Measurements from ENCODE around the gene RPTOR.

RPTOR gene

GRCh38 chr17:80960797-80961452, 416.3 kb downstream of the RPTOR start:
- H3K27me3 ChIP-seq (ENCODE audit: control insufficient read depth, insufficient read depth, low read length) = no peaks in the 10 kb centered on the region
- H3K9me3 ChIP-seq (ENCODE audit: control insufficient read depth, low read length) = no peaks in the 10 kb centered on the region
- no peak overlapping the region for H3K4me3 ChIP-seq (ENCODE audit: low read length)
- H3K4me1 ChIP-seq (ENCODE audit: control insufficient read depth, insufficient read depth, low read length) = peaks cover 14% of the 10 kb centered on the region
- no peaks in the 10 kb centered on the region for H3K36me3 ChIP-seq (ENCODE audit: control insufficient read depth, insufficient read depth, low read length)
- H3K9ac ChIP-seq (ENCODE audit: low read length) = no peak overlapping the region

GRCh38 chr17:80961541-80962330, 417.1 kb downstream of the RPTOR start:
- Histone ChIP-seq H3K4me3 (ENCODE audit: low read length) (no peak overlapping the region), H3K36me3 (ENCODE audit: control insufficient read depth, insufficient read depth, low read length) (no peaks in the 10 kb centered on the region)

GRCh38 chr17:80962356-80963329, 418.0 kb downstream of the RPTOR start:
- H3K9ac ChIP-seq (ENCODE audit: low read length) = no peak overlapping the region
- H3K9me3 ChIP-seq (ENCODE audit: control insufficient read depth, low read length) = no peaks in the 10 kb centered on the region
- no peak overlapping the region for H3K4me3 ChIP-seq (ENCODE audit: low read length)
- H3K27me3 ChIP-seq (ENCODE audit: control insufficient read depth, insufficient read depth, low read length) = no peaks in the 10 kb centered on the region
- H3K4me1 ChIP-seq (ENCODE audit: control insufficient read depth, insufficient read depth, low read length) = peaks cover 14% of the 10 kb centered on the region
- H3K36me3 ChIP-seq (ENCODE audit: control insufficient read depth, insufficient read depth, low read length) = no peaks in the 10 kb centered on the region

More at GRCh38 chr17:80961541-80962330, 417.1 kb downstream of the RPTOR start:
- Histone ChIP-seq H3K4me1 (ENCODE audit: control insufficient read depth, insufficient read depth, low read length) (peaks cover 14% of the 10 kb centered on the region), H3K27me3 (ENCODE audit: control insufficient read depth, insufficient read depth, low read length) (no peaks in the 10 kb centered on the region), H3K9ac (ENCODE audit: low read length) (no peak overlapping the region), H3K9me3 (ENCODE audit: control insufficient read depth, low read length) (no peaks in the 10 kb centered on the region)

- no peaks in the 10 kb centered on the region for H3K27me3 ChIP-seq (ENCODE audit: control insufficient read depth, insufficient read depth, low read length)
- H3K36me3 ChIP-seq (ENCODE audit: control insufficient read depth, insufficient read depth, low read length) = no peaks in the 10 kb centered on the region
- H3K4me1 ChIP-seq (ENCODE audit: control insufficient read depth, insufficient read depth, low read length) = peaks cover 15% of the 10 kb centered on the region
- H3K9me3 ChIP-seq (ENCODE audit: control insufficient read depth, low read length) = no peaks in the 10 kb centered on the region
- no peak overlapping the region for H3K9ac ChIP-seq (ENCODE audit: low read length)
- no peak overlapping the region for H3K4me3 ChIP-seq (ENCODE audit: low read length)
Observed at GRCh38 chr17:80963812-80964543, 419.3 kb downstream of the RPTOR start.

- Histone ChIP-seq H3K27me3 (ENCODE audit: control insufficient read depth, insufficient read depth, low read length) (peaks cover 3% of the 10 kb centered on the region), H3K9ac (ENCODE audit: low read length) (no peak overlapping the region), H3K36me3 (ENCODE audit: control insufficient read depth, insufficient read depth, low read length) (no peaks in the 10 kb centered on the region), H3K4me1 (ENCODE audit: control insufficient read depth, insufficient read depth, low read length) (peaks cover 13% of the 10 kb centered on the region), H3K9me3 (ENCODE audit: control insufficient read depth, low read length) (no peaks in the 10 kb centered on the region), H3K4me3 (ENCODE audit: low read length) (no peak overlapping the region)
Observed at GRCh38 chr17:80964544-80964856, 419.9 kb downstream of the RPTOR start.

- Histone ChIP-seq H3K36me3 (ENCODE audit: control insufficient read depth, insufficient read depth, low read length) (no peaks in the 10 kb centered on the region), H3K4me3 (ENCODE audit: low read length) (no peak overlapping the region), H3K9ac (ENCODE audit: low read length) (no peak overlapping the region), H3K27me3 (ENCODE audit: control insufficient read depth, insufficient read depth, low read length) (peaks cover 7% of the 10 kb centered on the region), H3K9me3 (ENCODE audit: control insufficient read depth, low read length) (no peaks in the 10 kb centered on the region), H3K4me1 (ENCODE audit: control insufficient read depth, insufficient read depth, low read length) (peaks cover 10% of the 10 kb centered on the region)
Observed at GRCh38 chr17:80964859-80965580, 420.4 kb downstream of the RPTOR start.

- H3K9me3 ChIP-seq (ENCODE audit: control insufficient read depth, low read length) = no peaks in the 10 kb centered on the region
- peaks cover 6% of the 10 kb centered on the region for H3K4me1 ChIP-seq (ENCODE audit: control insufficient read depth, insufficient read depth, low read length)
- H3K27me3 ChIP-seq (ENCODE audit: control insufficient read depth, insufficient read depth, low read length) = peaks cover 12% of the 10 kb centered on the region
- no peaks in the 10 kb centered on the region for H3K36me3 ChIP-seq (ENCODE audit: control insufficient read depth, insufficient read depth, low read length)
- H3K9ac ChIP-seq (ENCODE audit: low read length) = no peak overlapping the region
- H3K4me3 ChIP-seq (ENCODE audit: low read length) = no peak overlapping the region
Observed at GRCh38 chr17:80965606-80966005, 421.0 kb downstream of the RPTOR start.

- Histone ChIP-seq H3K9ac (ENCODE audit: low read length) (no peak overlapping the region), H3K36me3 (ENCODE audit: control insufficient read depth, insufficient read depth, low read length) (no peaks in the 10 kb centered on the region), H3K4me1 (ENCODE audit: control insufficient read depth, insufficient read depth, low read length) (peaks cover 6% of the 10 kb centered on the region), H3K9me3 (ENCODE audit: control insufficient read depth, low read length) (no peaks in the 10 kb centered on the region), H3K4me3 (ENCODE audit: low read length) (no peak overlapping the region), H3K27me3 (ENCODE audit: control insufficient read depth, insufficient read depth, low read length) (peaks cover 30% of the 10 kb centered on the region)
Observed at GRCh38 chr17:80967404-80967872, 422.8 kb downstream of the RPTOR start.

- Histone ChIP-seq H3K4me3 (ENCODE audit: low read length) (no peak overlapping the region), H3K36me3 (ENCODE audit: control insufficient read depth, insufficient read depth, low read length) (no peaks in the 10 kb centered on the region), H3K4me1 (ENCODE audit: control insufficient read depth, insufficient read depth, low read length) (peaks cover 6% of the 10 kb centered on the region), H3K9me3 (ENCODE audit: control insufficient read depth, low read length) (no peaks in the 10 kb centered on the region), H3K27me3 (ENCODE audit: control insufficient read depth, insufficient read depth, low read length) (peaks cover 30% of the 10 kb centered on the region), H3K9ac (ENCODE audit: low read length) (no peak overlapping the region)
Observed at GRCh38 chr17:80968602-80969029, 424.0 kb downstream of the RPTOR start.

- H3K9ac ChIP-seq (ENCODE audit: low read length) = no peak overlapping the region
- no peak overlapping the region for H3K4me3 ChIP-seq (ENCODE audit: low read length)
- peaks cover 30% of the 10 kb centered on the region for H3K27me3 ChIP-seq (ENCODE audit: control insufficient read depth, insufficient read depth, low read length)
- H3K4me1 ChIP-seq (ENCODE audit: control insufficient read depth, insufficient read depth, low read length) = peaks cover 6% of the 10 kb centered on the region
- H3K9me3 ChIP-seq (ENCODE audit: control insufficient read depth, low read length) = no peaks in the 10 kb centered on the region
- H3K36me3 ChIP-seq (ENCODE audit: control insufficient read depth, insufficient read depth, low read length) = no peaks in the 10 kb centered on the region
Observed at GRCh38 chr17:80969030-80969673, 424.5 kb downstream of the RPTOR start.
